GM04504 (cell line): ENCODE measurements around the gene SPOUT1.

Experiments used
- DNase-seq: peaks from one replicate; pipeline ENCODE4 v3.0.0-alpha.2; 2012; ENCODE audit warnings: low read depth

SPOUT1 gene

DNA sequence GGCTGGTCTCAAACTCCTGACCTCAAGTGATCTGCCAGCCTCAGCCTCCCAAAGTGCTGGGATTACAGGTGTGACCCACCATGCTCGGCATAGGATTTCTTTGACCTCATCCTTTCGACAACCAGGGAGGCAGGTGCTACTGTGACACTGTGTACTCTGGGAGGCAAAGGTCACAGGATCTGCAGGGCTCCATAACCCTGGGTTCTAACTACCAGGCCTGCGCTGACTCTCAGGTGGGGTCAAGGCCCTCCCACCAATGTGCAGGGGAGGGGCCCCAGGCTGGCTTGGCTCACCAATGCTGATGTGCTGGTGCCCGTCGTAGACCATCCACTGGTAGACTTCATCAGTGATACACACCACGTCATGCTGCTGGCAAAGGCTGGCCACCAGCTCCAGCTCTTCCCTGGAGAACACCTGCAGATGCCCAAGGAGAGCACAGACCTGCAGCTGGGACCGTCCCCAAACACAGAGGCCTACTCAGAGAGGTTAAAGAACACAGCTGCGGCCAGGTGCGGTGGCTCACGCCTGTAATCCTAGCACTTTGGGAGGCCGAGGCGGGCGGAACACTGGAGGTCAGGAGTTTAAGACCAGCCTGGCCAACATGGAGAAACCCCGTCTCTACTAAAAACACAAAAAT, 7.0 kb upstream of the SPOUT1 start:
- DNase-seq = no peak

GRCh38 chr9:128835246-128836210, 5.9 kb upstream of the SPOUT1 start:
- no peak for DNase-seq

GRCh38 chr9:128833696-128834095, 4.1 kb upstream of the SPOUT1 start:
- no peak for DNase-seq

- DNase-seq = no peak
Measured at GRCh38 chr9:128828719-128829452, 708 bp downstream of the SPOUT1 start.

GRCh38 chr9:128828267-128828666, 1.3 kb downstream of the SPOUT1 start:
- DNase-seq = no peak

GRCh38 chr9:128825923-128826700, 3.5 kb downstream of the SPOUT1 start:
- no peak for DNase-seq

GRCh38 chr9:128824911-128825310, 4.7 kb downstream of the SPOUT1 start:
- DNase-seq = no peak

- no peak for DNase-seq
Measured at GRCh38 chr9:128823903-128824406, 5.6 kb downstream of the SPOUT1 start.

GRCh38 chr9:128823362-128823902, 6.2 kb downstream of the SPOUT1 start:
- DNase-seq = no peak

GRCh38 chr9:128822407-128823042, 7.1 kb downstream of the SPOUT1 start:
- no peak for DNase-seq

DNA sequence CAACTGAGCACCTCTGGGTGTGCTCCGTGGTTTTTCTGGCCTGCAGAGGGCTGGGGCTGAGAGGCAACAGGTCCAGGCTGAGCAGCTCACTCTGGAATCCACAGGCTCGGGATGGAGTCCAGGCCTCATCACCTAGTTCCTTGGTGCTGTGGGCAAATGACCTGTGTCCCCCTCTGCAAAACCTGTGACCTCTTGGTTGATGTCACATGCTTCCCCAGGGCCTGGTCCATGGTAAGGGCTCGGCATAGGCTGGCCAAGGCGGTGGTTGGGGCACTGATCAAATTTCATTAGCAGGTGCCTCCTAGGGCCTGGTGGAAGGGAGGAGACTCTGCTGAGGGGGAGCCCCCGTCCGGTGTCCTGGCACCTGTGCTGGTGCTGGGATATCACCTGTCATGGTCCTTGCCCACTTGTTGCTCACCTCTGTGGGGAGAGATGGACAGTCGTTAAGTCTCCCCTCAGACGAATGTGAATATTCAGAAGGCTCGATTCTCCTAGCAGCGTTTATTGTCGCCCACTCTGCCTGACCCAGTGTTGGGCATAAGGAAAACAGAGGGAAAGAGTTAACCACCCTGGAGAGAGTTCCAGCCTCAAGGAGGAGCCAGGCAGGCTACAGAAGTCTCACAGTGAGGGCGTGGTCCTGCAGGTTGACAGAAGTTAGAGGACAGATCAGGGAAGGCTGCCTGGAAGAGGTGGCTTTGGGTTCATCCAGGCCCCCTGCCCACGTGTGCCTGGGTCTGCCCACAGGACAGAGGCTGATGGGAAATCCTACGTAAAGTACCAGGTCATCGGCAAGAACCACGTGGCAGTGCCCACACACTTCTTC, 7.8 kb downstream of the SPOUT1 start:
- DNase-seq = no peak

GRCh38 chr9:128820665-128821583, 8.7 kb downstream of the SPOUT1 start:
- no peak for DNase-seq

GRCh38 chr9:128819716-128820664, 9.6 kb downstream of the SPOUT1 start:
- peak; percentile 1 for DNase-seq

GRCh38 chr9:128818839-128819715, 10.5 kb downstream of the SPOUT1 start:
- DNase-seq = peak; percentile 3

DNA sequence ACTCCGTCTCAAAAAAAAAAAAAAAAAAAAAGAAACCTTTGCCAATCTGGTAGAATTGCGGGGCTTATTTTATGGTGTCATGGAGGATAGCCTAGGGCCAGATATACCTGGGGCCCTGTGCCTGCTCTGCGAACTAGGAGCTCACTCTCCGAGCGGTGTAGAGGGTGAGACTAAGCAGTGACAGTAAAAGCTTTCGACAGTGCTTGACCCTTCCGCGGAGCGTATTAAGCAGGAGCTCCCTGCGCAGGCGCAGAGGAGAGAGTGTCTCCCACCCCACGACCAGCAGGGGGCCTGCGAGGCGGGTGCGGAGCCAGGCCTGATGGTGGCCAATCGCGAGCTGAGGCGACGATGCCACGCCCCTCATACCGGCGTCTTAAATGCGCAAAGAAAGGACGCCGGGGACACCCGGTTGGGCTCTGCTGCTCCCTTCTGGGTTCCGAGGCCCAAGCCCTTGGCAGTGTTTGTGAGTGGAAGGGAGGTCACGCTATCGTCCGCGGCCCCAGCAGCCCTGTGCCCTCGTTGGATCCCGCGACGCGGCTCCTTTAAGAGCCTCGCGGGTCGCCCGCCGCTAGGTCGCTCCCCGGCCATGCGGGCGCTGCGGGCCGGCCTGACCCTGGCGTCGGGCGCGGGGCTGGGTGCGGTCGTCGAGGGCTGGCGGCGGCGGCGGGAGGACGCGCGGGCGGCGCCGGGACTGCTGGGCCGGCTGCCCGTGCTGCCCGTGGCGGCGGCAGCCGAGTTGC, 11.3 kb downstream of the SPOUT1 start, which contains the start of gene ENDOG:
Gene ENDOG (plus strand): TSS at position 402 of the 740 bp plus-strand sequence. CDS start 185 bp downstream, at position 587.
- peak; percentile 93 for DNase-seq

GRCh38 chr9:128810873-128811272, 18.7 kb downstream of the SPOUT1 start:
- DNase-seq = no peak
